Suprapubic skin (tissue), 4 donors: ENCODE measurements around the gene PLXNB2.

Source experiments
- CTCF ChIP-seq, 2 donors: fragments of 200-600 bp in 1 of 2; fragments of 450-650 bp in 1 of 2; sonication (generic) in 1 of 2; IDR thresholded peaks; one replicate each; pipeline ENCODE4 v1.5.1; 2016 to 2019; ENCODE audit warnings: antibody characterized with exemption in 2 of 2, mild to moderate bottlenecking in 1 of 2, moderate library complexity in 1 of 2
- EP300 ChIP-seq: sonication (generic); formaldehyde crosslinking; IDR thresholded peaks from one replicate; pipeline ENCODE4 v1.6.1; 2017; ENCODE audit warnings: antibody characterized with exemption
- POLR2A ChIP-seq, 2 donors: fragments of 450-650 bp; IDR thresholded peaks; one replicate each; pipeline ENCODE4 v1.6.1; 2017; ENCODE audit warnings: antibody characterized with exemption in 2 of 2, mild to moderate bottlenecking in 2 of 2, moderate library complexity in 2 of 2
- POLR2AphosphoS5 ChIP-seq, 3 donors: sonication (generic); formaldehyde crosslinking; IDR thresholded peaks; one replicate each; pipeline ENCODE4 v1.6.1; 2017; ENCODE audit warnings: antibody characterized with exemption in 3 of 3

DNA sequence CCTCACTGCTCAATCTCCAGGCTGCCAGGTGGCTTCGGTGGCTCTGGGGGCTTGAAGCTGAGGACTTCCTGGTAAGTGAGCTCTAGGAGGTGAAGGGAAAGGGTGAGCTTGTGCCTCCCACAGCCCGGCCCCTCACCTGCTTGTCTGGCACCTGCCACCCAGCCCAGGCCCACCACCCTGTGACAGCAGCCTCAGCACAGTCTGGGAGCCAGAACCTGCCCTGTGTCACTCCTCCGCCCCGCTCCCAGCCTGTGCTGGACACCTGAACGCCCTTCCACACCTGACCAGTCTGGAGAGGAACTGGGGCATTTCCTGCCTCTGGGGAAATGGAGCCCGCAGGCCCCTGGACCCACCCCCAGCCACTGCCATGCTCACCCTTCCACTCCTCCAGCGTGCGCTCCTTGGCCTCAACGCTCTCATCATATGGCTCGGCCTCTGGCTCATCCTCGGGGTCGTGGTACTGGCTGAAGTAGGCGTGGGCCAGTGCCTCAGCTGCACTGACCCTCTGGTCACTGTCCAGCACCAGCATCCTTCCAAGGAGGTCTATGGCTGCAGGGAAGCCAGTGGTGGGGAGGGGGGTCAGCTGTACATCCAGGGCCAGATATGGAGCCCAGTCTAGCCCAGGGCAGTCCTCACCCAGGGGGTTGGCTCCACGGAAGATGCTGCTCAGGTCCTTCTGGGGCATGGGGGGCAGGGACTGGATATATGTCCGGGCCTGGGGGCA is 42.3 kb downstream of the PLXNB2 start:
- no peak for TF ChIP-seq CTCF (IDR thresholded peaks at IDR 0.05)
- no peak for TF ChIP-seq POLR2A (IDR thresholded peaks at IDR 0.05)
- TF ChIP-seq EP300: no peak
- no peak for TF ChIP-seq POLR2AphosphoS5 (IDR thresholded peaks at IDR 0.05)
